GM12878 (cell line): Measurements from ENCODE around the gene RAD51B.

Experiments used
- ATF7 ChIP-seq: fragments of 450-650 bp; IDR thresholded peaks from 2 replicates; pipeline ENCODE4 v1.6.1; 2016; ENCODE audit warnings: low read depth, mild to moderate bottlenecking
- CTCF ChIP-seq, 3 experiments: IDR thresholded peaks in 2 of 3; conservative IDR thresholded peaks in 1 of 3; 2 replicates each; pipeline ENCODE4 v1.5.1; 2011; ENCODE audit warnings: low read depth in 3 of 3, low read length in 3 of 3, mild to moderate bottlenecking in 3 of 3, control low read depth in 2 of 3, moderate library complexity in 2 of 3, inconsistent platforms in 1 of 3, mixed read lengths in 1 of 3; ENCODE audit not compliant: control insufficient read depth in 2 of 3, insufficient read depth in 1 of 3; ENCODE audit errors: extremely low read depth in 1 of 3
- EGR1 ChIP-seq, 2 experiments: IDR thresholded peaks; 1 replicate in 1 of 2; 2 replicates in 1 of 2; pipeline ENCODE4 v1.6.1; 2011 to 2012; ENCODE audit warnings: low read depth in 2 of 2, low read length in 2 of 2, borderline replicate concordance in 1 of 2, mild to moderate bottlenecking in 1 of 2, moderate library complexity in 1 of 2
- ESRRA ChIP-seq: IDR thresholded peaks from 2 replicates; pipeline ENCODE4 v1.6.1; 2012; ENCODE audit warnings: mild to moderate bottlenecking, low read length, improper control_type of control experiment
- PBX3 ChIP-seq: IDR thresholded peaks from 2 replicates; pipeline ENCODE4 v1.6.1; 2011; ENCODE audit warnings: mild to moderate bottlenecking, low read depth, low read length, moderate library complexity; ENCODE audit not compliant: insufficient replicate concordance
- POLR2A ChIP-seq: IDR thresholded peaks from 2 replicates; pipeline ENCODE4 v1.6.1; 2011; ENCODE audit warnings: low read depth, mild to moderate bottlenecking, low read length
- TAF1 ChIP-seq: IDR thresholded peaks from 2 replicates; pipeline ENCODE4 v1.6.1; 2011; ENCODE audit warnings: mild to moderate bottlenecking, low read depth, low read length, borderline replicate concordance

GRCh38 chr14:68440820-68441219, 621.2 kb downstream of the RAD51B start:
- no peak for TF ChIP-seq TAF1
- TF ChIP-seq EGR1 (IDR thresholded peaks at IDR 0.05; ENCODE audit: borderline replicate concordance in 1 of 2, low read depth in 2 of 2, low read length in 2 of 2): no peak
- no peak for TF ChIP-seq ATF7
- TF ChIP-seq CTCF (IDR thresholded peaks at IDR 0.05 in 2 of 3, conservative IDR thresholded peaks at IDR 0.05 in 1 of 3; ENCODE audit: control insufficient read depth in 2 of 3, extremely low read depth in 1 of 3, insufficient read depth in 1 of 3, low read depth in 3 of 3, low read length in 3 of 3): no peak
- TF ChIP-seq PBX3: no peak
- TF ChIP-seq POLR2A: no peak
- no peak for TF ChIP-seq ESRRA
